Activated T-cell treated with anti-CD3 and anti-CD28 coated beads, Interleukin-2, amount 50 U/mL, for 24 hours (primary cell): ENCODE results near the gene TPH1.
A peak's percentile ranks its signal among the peaks of the same experiment; 100 is the strongest.
"Not testable (repeated sequence)": the region's sequence is repeated elsewhere in the genome, so short reads cannot be mapped to it uniquely, and the experiment has no call there.

Source experiments
- DNase-seq: peaks from one replicate; pipeline ENCODE4 v3.0.0-alpha.2; 2020
- H3K27ac Mint-ChIP-seq: 2 replicates; pipeline ENCODE4 v1.8.0; 2020; ENCODE audit warnings: mild to moderate bottlenecking, mixed read lengths
- H3K27me3 Mint-ChIP-seq: 2 replicates; pipeline ENCODE4 v1.8.0; 2020; ENCODE audit warnings: mixed read lengths
- H3K36me3 Mint-ChIP-seq: 2 replicates; pipeline ENCODE4 v1.8.0; 2020; ENCODE audit warnings: low read depth, mixed read lengths
- H3K4me1 Mint-ChIP-seq: 2 replicates; pipeline ENCODE4 v1.8.0; 2020; ENCODE audit warnings: low read depth, mixed read lengths
- H3K4me3 Mint-ChIP-seq: 2 replicates; pipeline ENCODE4 v1.8.0; 2020; ENCODE audit warnings: mild to moderate bottlenecking, moderate library complexity, mixed read lengths
- H3K9me3 Mint-ChIP-seq: 2 replicates; pipeline ENCODE4 v1.8.0; 2020; ENCODE audit warnings: mixed read lengths

The TPH1 gene

DNA sequence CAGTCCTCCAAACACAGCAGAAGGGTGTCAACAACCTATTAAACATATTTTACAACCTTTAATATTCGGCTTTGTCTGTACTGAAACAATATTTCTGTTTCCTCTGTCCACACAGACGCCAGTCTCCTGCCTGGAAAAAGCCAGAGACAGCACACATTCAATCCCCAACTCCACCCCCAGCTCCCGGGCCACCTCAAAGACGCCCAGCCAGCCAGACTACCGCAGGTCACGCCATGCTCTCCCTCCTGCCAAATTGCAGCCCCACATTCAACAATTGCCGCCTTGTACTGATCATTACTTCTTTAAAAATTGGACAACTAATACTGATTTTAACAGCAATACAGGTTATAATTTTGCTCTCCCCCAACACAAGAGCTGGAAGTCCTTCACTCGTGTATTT is 34.4 kb downstream of the TPH1 start:
- peak overlapping the region; percentile 83 for H3K4me3 Mint-ChIP-seq
- DNase-seq = no peak
- peaks cover 46% of the 10 kb centered on the region for H3K4me1 Mint-ChIP-seq
- H3K27ac Mint-ChIP-seq = peak overlapping the region; percentile 95
- H3K9me3 Mint-ChIP-seq = no peaks in the 10 kb centered on the region
- no peaks in the 10 kb centered on the region for H3K27me3 Mint-ChIP-seq
- peaks cover 7% of the 10 kb centered on the region for H3K36me3 Mint-ChIP-seq

DNA sequence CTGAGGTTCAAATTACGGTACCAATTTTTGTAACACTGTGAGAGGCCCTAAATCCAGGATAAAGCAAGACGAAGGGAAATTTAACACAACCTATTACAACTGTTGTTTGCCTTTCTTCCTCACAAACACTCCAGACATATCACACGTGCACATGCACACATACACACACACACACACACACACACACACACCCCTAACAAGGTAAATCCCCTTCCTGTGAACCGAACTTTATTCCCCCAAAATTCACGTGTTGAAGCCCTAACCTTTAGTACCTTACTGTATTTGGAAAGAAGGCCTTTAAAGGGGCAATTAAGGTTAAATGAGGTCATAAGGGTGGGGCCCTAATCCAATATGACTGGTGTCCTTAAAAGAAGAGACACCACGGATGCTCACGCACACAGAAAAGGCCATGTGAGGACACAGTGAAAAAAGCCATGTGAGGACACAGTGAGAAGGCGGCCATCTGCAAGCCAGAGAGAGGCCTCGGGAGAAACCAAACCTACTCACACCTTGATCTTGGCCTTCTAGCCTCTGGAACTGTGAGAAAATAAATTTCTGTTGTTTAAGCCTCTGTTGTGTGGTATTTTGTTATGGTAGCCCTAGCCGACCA is 35.0 kb downstream of the TPH1 start:
- H3K36me3 Mint-ChIP-seq = peaks cover 13% of the 10 kb centered on the region
- no peaks in the 10 kb centered on the region for H3K9me3 Mint-ChIP-seq
- peak overlapping the region; percentile 95 for H3K27ac Mint-ChIP-seq
- DNase-seq = no peak
- H3K27me3 Mint-ChIP-seq = no peaks in the 10 kb centered on the region
- peaks cover 46% of the 10 kb centered on the region for H3K4me1 Mint-ChIP-seq
- H3K4me3 Mint-ChIP-seq = peak overlapping the region; percentile 83

DNA sequence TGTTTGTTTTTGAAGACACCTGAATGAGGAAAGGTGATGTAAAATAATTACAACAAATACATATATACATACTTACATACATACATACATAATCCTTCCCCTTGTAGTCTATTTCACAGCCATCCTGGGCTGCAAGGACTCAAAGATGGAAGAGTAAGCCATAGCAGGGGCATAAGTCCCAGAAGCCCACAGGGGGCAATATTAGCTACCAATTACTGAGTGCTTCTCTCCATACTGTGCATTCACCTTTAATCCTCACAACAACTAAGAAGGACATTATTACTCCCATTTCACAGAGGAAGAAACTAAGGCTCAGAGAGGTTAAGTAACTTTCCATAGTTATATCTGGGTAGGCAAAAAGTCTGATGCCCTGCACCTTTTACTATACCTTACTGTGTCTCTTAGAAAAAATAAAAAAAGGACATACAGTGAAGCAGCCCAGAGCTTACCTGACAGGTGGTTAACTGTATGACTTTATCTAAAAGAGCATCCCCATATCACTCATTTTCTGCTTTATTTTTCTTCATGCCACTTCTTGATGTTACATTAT is 35.9 kb downstream of the TPH1 start:
- Mint-ChIP-seq H3K9me3 (no peaks in the 10 kb centered on the region), H3K4me1 (peaks cover 43% of the 10 kb centered on the region), H3K27ac (peak overlapping the region; percentile 24), H3K27me3 (no peaks in the 10 kb centered on the region), H3K36me3 (peaks cover 22% of the 10 kb centered on the region), H3K4me3 (no peak overlapping the region)
- no peak for DNase-seq

DNA sequence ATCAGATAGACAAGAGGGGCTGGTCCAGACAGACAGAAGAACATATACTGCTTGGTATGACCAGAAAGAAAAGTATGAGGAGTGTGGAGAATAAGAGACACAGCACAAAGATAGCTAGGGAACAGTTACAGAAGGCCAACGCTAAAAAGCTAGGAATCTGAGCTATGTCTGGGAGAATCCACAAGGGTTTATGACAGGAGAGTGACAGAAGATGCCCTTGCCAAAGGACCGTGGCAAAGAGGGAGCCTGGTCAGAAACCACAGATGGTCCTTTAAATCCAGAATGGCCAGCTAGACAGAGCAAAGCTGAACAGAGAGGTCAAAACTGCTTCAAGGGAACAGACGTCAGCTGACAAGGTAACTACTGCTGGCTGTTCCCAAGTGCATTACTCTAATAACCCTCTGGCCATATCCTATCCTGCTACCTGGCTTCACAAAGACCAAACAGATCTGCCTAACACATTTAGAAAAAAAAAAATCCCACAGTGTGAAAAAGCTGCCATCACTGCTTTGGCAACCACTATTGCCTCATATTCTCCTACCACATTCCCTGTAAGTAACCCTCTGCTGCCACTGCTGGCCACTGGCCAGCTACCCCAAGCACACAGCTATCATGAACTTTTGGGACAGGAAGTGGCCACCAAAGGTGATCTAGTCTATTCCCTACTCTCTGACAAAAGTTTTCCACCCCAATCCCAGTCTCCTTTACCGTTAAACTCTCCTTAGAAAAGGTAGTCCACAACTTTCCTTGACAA is 40.5 kb downstream of the TPH1 start:
- no peak for DNase-seq
- H3K9me3 Mint-ChIP-seq = no peaks in the 10 kb centered on the region
- no peaks in the 10 kb centered on the region for H3K27me3 Mint-ChIP-seq
- no peak overlapping the region for H3K27ac Mint-ChIP-seq
- peaks cover 56% of the 10 kb centered on the region for H3K36me3 Mint-ChIP-seq
- no peak overlapping the region for H3K4me3 Mint-ChIP-seq
- peaks cover 4% of the 10 kb centered on the region for H3K4me1 Mint-ChIP-seq

DNA sequence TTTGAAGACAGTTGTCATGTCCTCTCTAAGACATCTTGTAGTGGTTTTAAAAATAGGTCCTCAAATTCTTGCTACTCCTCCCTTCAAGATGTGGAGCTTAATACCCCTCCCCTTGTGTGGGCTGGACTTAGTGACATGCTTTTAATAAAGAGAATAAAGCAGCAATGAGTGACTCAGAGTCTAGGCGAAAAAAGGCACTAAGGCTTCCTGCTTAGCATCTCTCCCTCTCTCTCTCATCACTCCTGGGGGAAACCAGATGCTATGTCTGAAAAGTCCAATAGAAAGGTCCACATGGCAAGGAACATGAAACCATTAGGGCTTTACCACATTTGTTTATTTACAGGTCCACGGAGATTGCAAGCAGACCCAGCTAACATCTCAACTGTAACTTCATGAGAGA is 44.9 kb downstream of the TPH1 start:
- no peaks in the 10 kb centered on the region for H3K27me3 Mint-ChIP-seq
- no peak overlapping the region for H3K27ac Mint-ChIP-seq
- H3K4me1 Mint-ChIP-seq = no peaks in the 10 kb centered on the region
- DNase-seq = no peak
- H3K9me3 Mint-ChIP-seq = no peaks in the 10 kb centered on the region
- peaks cover 82% of the 10 kb centered on the region for H3K36me3 Mint-ChIP-seq
- no peak overlapping the region for H3K4me3 Mint-ChIP-seq

- H3K36me3 Mint-ChIP-seq = peaks cover 82% of the 10 kb centered on the region
Measured at GRCh38 chr11:18000760-18001159, 45.3 kb downstream of the TPH1 start.

DNA sequence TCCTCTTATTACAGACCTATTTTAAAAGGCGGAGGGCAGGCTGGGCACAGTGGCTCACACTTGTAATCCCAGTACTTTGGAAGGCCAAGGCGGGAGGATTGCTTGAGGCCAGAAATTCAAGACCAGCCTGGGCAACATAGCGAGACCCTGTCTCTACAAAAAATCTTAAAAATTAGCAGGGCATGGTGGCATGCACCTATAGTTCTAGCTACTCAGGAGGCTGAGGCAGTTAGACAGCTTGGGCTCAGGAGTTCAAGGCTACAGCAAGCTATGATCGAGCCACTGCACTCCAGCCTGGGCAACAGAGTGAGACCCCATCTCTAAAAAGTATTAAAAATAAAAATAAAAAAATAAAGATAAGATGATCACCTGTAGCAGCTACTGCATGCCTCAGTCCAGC is 45.9 kb downstream of the TPH1 start:
- H3K4me1 Mint-ChIP-seq, DNase-seq, H3K9me3 Mint-ChIP-seq, H3K4me3 Mint-ChIP-seq, H3K27me3 Mint-ChIP-seq, H3K27ac Mint-ChIP-seq: not testable (repeated sequence)
- H3K36me3 Mint-ChIP-seq = peaks cover 82% of the 10 kb centered on the region

More at GRCh38 chr11:18000760-18001159, 45.3 kb downstream of the TPH1 start:
- no peaks in the 10 kb centered on the region for H3K27me3 Mint-ChIP-seq
- H3K4me3 Mint-ChIP-seq = no peak overlapping the region
- no peak for DNase-seq
- H3K27ac Mint-ChIP-seq = no peak overlapping the region
- no peaks in the 10 kb centered on the region for H3K4me1 Mint-ChIP-seq
- H3K9me3 Mint-ChIP-seq = no peaks in the 10 kb centered on the region
